GM21526 (cell line): ENCODE results near the gene CPVL.

Experiments used
- ATAC-seq: cut with Tn5 transposase; IDR thresholded peaks from one replicate; pipeline ENCODE4 v1.9.1; 2021; ENCODE audit warnings: moderate library complexity; ENCODE audit not compliant: unreplicated experiment, low FRiP score

Gene CPVL

GRCh38 chr7:28954946-28955345 is 191.4 kb downstream of the CPVL start:
- ATAC-seq, result no peak

- no peak for ATAC-seq
Measured at GRCh38 chr7:28954471-28954870, 191.9 kb downstream of the CPVL start.

GRCh38 chr7:28953633-28954032 is 192.7 kb downstream of the CPVL start:
- ATAC-seq, result no peak
